Testis (tissue), 3 donors: ENCODE data around the gene HOXC12. TPM values are rescaled to one million over a fixed set of nuclear protein-coding genes. Genes with fewer than 3 reads are reported as not detected.
A peak's percentile ranks its signal among the peaks of the same experiment; 100 is the strongest.

Experiments used
- DNase-seq: peaks from one replicate; pipeline ENCODE4 v3.0.0-alpha.2; 2019
- H3K27ac ChIP-seq, 2 donors: fragments of 200-600 bp; sonication (generic); one replicate each; pipeline ENCODE4 v1.5.1; 2019
- H3K27me3 ChIP-seq: fragments of 200-600 bp; sonication (generic); one replicate; pipeline ENCODE4 v1.5.1; 2019
- H3K36me3 ChIP-seq: fragments of 200-600 bp; sonication (generic); one replicate; pipeline ENCODE4 v1.5.1; 2017; ENCODE audit warnings: low read depth; ENCODE audit errors: missing control alignments
- H3K4me1 ChIP-seq: fragments of 200-600 bp; sonication (generic); one replicate; pipeline ENCODE4 v1.5.1; 2019
- H3K4me3 ChIP-seq, 2 donors: fragments of 200-600 bp; sonication (generic); one replicate each; pipeline ENCODE4 v1.5.1; 2017 to 2019
- H3K9me3 ChIP-seq: fragments of 200-600 bp; sonication (generic); one replicate; pipeline ENCODE4 v1.5.1; 2017
- CTCF ChIP-seq, 3 experiments: fragments of 450-650 bp in 2 of 3; fragments of 200-600 bp in 1 of 3; sonication (generic) in 1 of 3; IDR thresholded peaks; one replicate each; pipeline ENCODE4 v1.5.1; 2016 to 2019; ENCODE audit warnings: antibody characterized with exemption in 3 of 3, mild to moderate bottlenecking in 2 of 3, moderate library complexity in 1 of 3
- POLR2A ChIP-seq: fragments of 450-650 bp; IDR thresholded peaks from one replicate; pipeline ENCODE4 v1.6.1; 2017; ENCODE audit warnings: antibody characterized with exemption, mild to moderate bottlenecking, moderate library complexity
- WGBS, 2 donors: methylation state at CpG; one replicate each; pipeline ENCODE4 v1.1.5; 2018; 5-methylcytosine and 5-hydroxymethylcytosine counted together
- intact Hi-C: fragments of 100-400 bp; cut with DNase I; formaldehyde crosslinking; loops from one replicate; pipeline ENCODE4 v1.15.1; 2023; ENCODE audit warnings: low total_unique reads
- polyA plus RNA-seq: library from polyadenylated mRNA; stranded (reverse); fragments of 350-450 nt; fragmentation: Illumina TruSeq; extraction: RNeasy Lipid Tissue Mini Kit (QIAGEN cat#74804); gene quantifications from one replicate; pipeline ENCODE4 v1.2.3, GENCODE V29; 2014; ENCODE audit warnings: low read depth, low replicate concordance; ENCODE audit not compliant: insufficient read depth
- total RNA-seq, 2 donors: library from RNA; depleted of rRNA; stranded (reverse); fragments of >200 nt; gene quantifications; one replicate each; pipeline ENCODE4 v1.2.3, GENCODE V29; 2016

HOXC12 gene
- total and polyA plus RNA-seq, 3 donors from 2014 or later, result 0.06 TPM; not detected in 2

GRCh38 chr12:53993162-53994008 lies 38.7 kb downstream of the HOXC12 start:
- no peak overlapping the region for H3K27ac ChIP-seq
- no peaks in the 10 kb centered on the region for H3K36me3 ChIP-seq
- H3K9me3 ChIP-seq, result no peaks in the 10 kb centered on the region
- H3K4me1 ChIP-seq, result peaks cover 27% of the 10 kb centered on the region
- 39 to 59% methylated on average over 18 of the region's 18 CpGs for WGBS, 2 donors
- peaks cover 3% of the 10 kb centered on the region for H3K27me3 ChIP-seq
- H3K4me3 ChIP-seq, result no peak overlapping the region
- TF ChIP-seq CTCF (IDR thresholded peaks at IDR 0.05), result no peak
- TF ChIP-seq POLR2A, result no peak
- intact Hi-C loops, result no loop called here
- no peak for DNase-seq

GRCh38 chr12:53994009-53994263 lies 39.2 kb downstream of the HOXC12 start:
- Histone ChIP-seq H3K27me3 (peaks cover 3% of the 10 kb centered on the region), H3K27ac (no peak overlapping the region), H3K4me3 (peak overlapping the region in 1 of 2 donors; percentile 38), H3K36me3 (no peaks in the 10 kb centered on the region), H3K9me3 (no peaks in the 10 kb centered on the region), H3K4me1 (peaks cover 27% of the 10 kb centered on the region)
- 24 to 37% methylated on average over 8 to 19 of the region's 19 CpGs for WGBS, 2 donors
- no peak for DNase-seq
- intact Hi-C loops, result no loop called here
- no peak for TF ChIP-seq CTCF (IDR thresholded peaks at IDR 0.05)
- no peak for TF ChIP-seq POLR2A

GRCh38 chr12:53994264-53995001 lies 39.7 kb downstream of the HOXC12 start:
- Histone ChIP-seq H3K27me3 (peaks cover 3% of the 10 kb centered on the region), H3K4me3 (peak overlapping the region in 1 of 2 donors; percentile 38)
- WGBS, 2 donors, result 3 to 13% methylated on average over 28 to 56 of the region's 60 CpGs

GRCh38 chr12:53995002-53995377 lies 40.3 kb downstream of the HOXC12 start:
- peak overlapping the region in 1 of 2 donors; percentile 38 for H3K4me3 ChIP-seq
- no peaks in the 10 kb centered on the region for H3K36me3 ChIP-seq
- H3K27ac ChIP-seq, result peak overlapping the region in 1 of 2 donors; percentile 39
- TF ChIP-seq POLR2A, result no peak
- intact Hi-C loops, result no loop called here
- peaks cover 3% of the 10 kb centered on the region for H3K27me3 ChIP-seq
- WGBS, 2 donors, result 12 to 22% methylated on average over 17 of the region's 17 CpGs
- no peaks in the 10 kb centered on the region for H3K9me3 ChIP-seq
- no peak for DNase-seq
- peaks cover 29% of the 10 kb centered on the region for H3K4me1 ChIP-seq

More at GRCh38 chr12:53994264-53995001, 39.7 kb downstream of the HOXC12 start:
- peaks cover 29% of the 10 kb centered on the region for H3K4me1 ChIP-seq
- H3K9me3 ChIP-seq, result no peaks in the 10 kb centered on the region
- intact Hi-C loops, result no loop called here
- TF ChIP-seq POLR2A (no peak), CTCF (IDR thresholded peaks at IDR 0.05) (no peak)
- H3K36me3 ChIP-seq, result no peaks in the 10 kb centered on the region
- no peak overlapping the region for H3K27ac ChIP-seq
- DNase-seq, result no peak

- H3K9me3 ChIP-seq, result no peaks in the 10 kb centered on the region
- WGBS, 2 donors, result 22 to 28% methylated on average over 34 to 47 of the region's 48 CpGs
- TF ChIP-seq POLR2A (no peak), CTCF (IDR thresholded peaks at IDR 0.05) (no peak)
- peak overlapping the region in 1 of 2 donors; percentile 39 for H3K27ac ChIP-seq
- no peaks in the 10 kb centered on the region for H3K36me3 ChIP-seq
- intact Hi-C loops, result no loop called here
- H3K4me1 ChIP-seq, result peaks cover 29% of the 10 kb centered on the region
- no peak for DNase-seq
- peaks cover 3% of the 10 kb centered on the region for H3K27me3 ChIP-seq
- peak overlapping the region in 1 of 2 donors; percentile 38 for H3K4me3 ChIP-seq
Observed at GRCh38 chr12:53995378-53996239, 40.9 kb downstream of the HOXC12 start.
